Measurements from ENCODE around the gene ABCB1. TPM values are rescaled to one million over a fixed set of nuclear protein-coding genes. Genes with fewer than 3 reads are reported as not detected.

ABCB1 gene
- total and polyA plus RNA-seq, 2 donors (not counting 3 experiments of a cell fraction or from before 2014, with no cell fraction given) = 7.1 to 7.5 TPM

- Histone ChIP-seq H3K27me3 (ENCODE audit: control insufficient read depth in 2 of 2, insufficient read depth in 2 of 2, low read length in 2 of 2) (no peaks in the 10 kb centered on the region), H2AFZ (ENCODE audit: low read depth, low read length) (no peak overlapping the region), H3K36me3 (ENCODE audit: control insufficient read depth in 2 of 2, extremely low read depth in 1 of 2, insufficient read depth in 2 of 2, low read length in 2 of 2) (no peaks in the 10 kb centered on the region), H3K9me3 (replicated peaks; ENCODE audit: control insufficient read depth, insufficient read depth, low read length) (no peaks in the 10 kb centered on the region), H3K4me2 (ENCODE audit: insufficient read depth, low read length) (no peak overlapping the region), H3K4me1 (ENCODE audit: control insufficient read depth, extremely low read depth, insufficient read depth, low read length) (no peaks in the 10 kb centered on the region), H4K20me1 (replicated peaks; ENCODE audit: control insufficient read depth, extremely low read depth, insufficient read depth, low read length) (no peaks in the 10 kb centered on the region), H3K4me3 (replicated peaks in 1 of 3; ENCODE audit: insufficient read depth in 1 of 3, low read depth in 1 of 3, low read length in 3 of 3) (no peak overlapping the region), H3K9me1 (replicated peaks; ENCODE audit: control insufficient read depth, extremely low read depth, insufficient read depth, low read length) (peaks cover 2% of the 10 kb centered on the region), H3K79me2 (ENCODE audit: control insufficient read depth, insufficient read depth, low read length) (no peaks in the 10 kb centered on the region), H3K9ac (replicated peaks; ENCODE audit: extremely low read depth, insufficient read depth, low read length) (no peak overlapping the region), H3K27ac (ENCODE audit: insufficient read depth, low read depth, low read length) (no peak overlapping the region)
- intact Hi-C loops (cut with micrococcal nuclease) (no loop called here), dilution Hi-C loops (cut with MboI; ENCODE audit: extremely low pct_ligation_motif_present, low sequenced_read_pairs) (no loop called here)
- ChIA-PET CTCF (interaction anchor here (1.3 kb wide), 1 partner anchor 11 kb away, joined by 3 read pairs; no protein-coding TSS in a partner anchor), POLR2A (no interaction called here)
- FAIRE-seq (no peak), DNase-seq (ENCODE audit: low read depth, low spot score) (no peak)
- TF ChIP-seq MAX (IDR thresholded peaks at IDR 0.05; ENCODE audit: insufficient read depth, insufficient read length) (no peak), GATA2 (IDR thresholded peaks at IDR 0.05; ENCODE audit: insufficient read depth, insufficient read length, low read depth, low read length) (no peak), FOS (IDR thresholded peaks at IDR 0.05; ENCODE audit: borderline replicate concordance, insufficient read depth, low read length) (no peak), EZH2 (IDR thresholded peaks at IDR 0.05; ENCODE audit: borderline replicate concordance, low read depth, low read length, severe bottlenecking) (no peak), JUN (IDR thresholded peaks at IDR 0.05; ENCODE audit: borderline replicate concordance, insufficient read depth, insufficient read length, low read depth) (no peak), POLR2AphosphoS5 (IDR thresholded peaks at IDR 0.05; ENCODE audit: insufficient read depth, low read depth, low read length) (no peak), MYC (IDR thresholded peaks at IDR 0.05; ENCODE audit: low read depth, low read length) (no peak), CTCF (IDR thresholded peaks at IDR 0.05; ENCODE audit: extremely low read depth in 1 of 2, insufficient read depth in 1 of 2, low read depth in 1 of 2, low read length in 2 of 2) (no peak), POLR2A (IDR thresholded peaks at IDR 0.05; ENCODE audit: low read depth, low read length) (no peak)
- no TSS peak for BruUV-seq (replicated peaks)
These were observed 39.6 kb downstream of the ABCB1 start for GRCh38 chr7:87561102-87561501.
